HG03439 (cell line): ENCODE measurements around the gene MS4A7.

Experiments
- ATAC-seq: cut with Tn5 transposase; IDR thresholded peaks from one replicate; pipeline ENCODE4 v1.9.1; 2021; ENCODE audit warnings: mild to moderate bottlenecking, moderate library complexity; ENCODE audit not compliant: unreplicated experiment

Gene MS4A7

GRCh38 chr11:60370811-60371298 is 7.5 kb upstream of the MS4A7 start:
- ATAC-seq: no peak

GRCh38 chr11:60371386-60371785 is 6.9 kb upstream of the MS4A7 start:
- ATAC-seq: no peak

- ATAC-seq: no peak
These were observed 6.5 kb upstream of the MS4A7 start for GRCh38 chr11:60371854-60372253.

GRCh38 chr11:60372767-60373166 is 5.6 kb upstream of the MS4A7 start:
- ATAC-seq: no peak

GRCh38 chr11:60375316-60375715 is 3.0 kb upstream of the MS4A7 start:
- no peak for ATAC-seq

GRCh38 chr11:60376601-60377000 is 1.7 kb upstream of the MS4A7 start:
- no peak for ATAC-seq

- no peak for ATAC-seq
These were observed 763 bp upstream of the MS4A7 start for GRCh38 chr11:60377401-60378136.

GRCh38 chr11:60389279-60389910 is 11.1 kb downstream of the MS4A7 start:
- ATAC-seq: peak; percentile 78

- no peak for ATAC-seq
These were observed 12.1 kb downstream of the MS4A7 start for GRCh38 chr11:60390419-60390818.

- ATAC-seq: no peak
These were observed 14.0 kb downstream of the MS4A7 start for GRCh38 chr11:60392361-60392760.

GRCh38 chr11:60393016-60393415 is 14.7 kb downstream of the MS4A7 start:
- ATAC-seq: no peak

- no peak for ATAC-seq
These were observed 16.5 kb downstream of the MS4A7 start for GRCh38 chr11:60394666-60395380.

GRCh38 chr11:60396382-60396781 is 18.1 kb downstream of the MS4A7 start, which contains the start of gene MS4A14:
TSS of gene MS4A14 (plus strand) at chr11:60396459. CDS start at chr11:60396579, 120 bp downstream.
- ATAC-seq: no peak

GRCh38 chr11:60396799-60397198 is 18.5 kb downstream of the MS4A7 start:
- no peak for ATAC-seq

GRCh38 chr11:60420015-60420414 is 41.7 kb downstream of the MS4A7 start:
- ATAC-seq: no peak

- no peak for ATAC-seq
These were observed 44.3 kb downstream of the MS4A7 start for GRCh38 chr11:60422609-60423008.

- ATAC-seq: no peak
These were observed 50.2 kb downstream of the MS4A7 start for GRCh38 chr11:60428517-60428916.

GRCh38 chr11:60429272-60429671 is 50.9 kb downstream of the MS4A7 start, which contains the start of gene MS4A5:
TSS of gene MS4A5 (plus strand) at chr11:60429572. CDS start at chr11:60429675, 103 bp downstream.
- no peak for ATAC-seq

- ATAC-seq: no peak
These were observed 52.9 kb downstream of the MS4A7 start for GRCh38 chr11:60431251-60431650.

- ATAC-seq: no peak
These were observed 55.1 kb downstream of the MS4A7 start for GRCh38 chr11:60433401-60433800.
